Peyer's patch (tissue), 4 donors: ENCODE measurements around the gene DOCK3.

ENCODE experiments used
- CTCF ChIP-seq, 6 experiments: fragments of 450-650 bp in 4 of 6; fragments of 200-600 bp in 2 of 6; sonication (generic) in 1 of 6; IDR thresholded peaks; one replicate each; pipeline ENCODE4 v1.5.1; 2017 to 2019; ENCODE audit warnings: antibody characterized with exemption in 6 of 6, mild to moderate bottlenecking in 3 of 6, moderate library complexity in 1 of 6
- POLR2A ChIP-seq, 2 donors: fragments of 450-650 bp; IDR thresholded peaks; one replicate each; pipeline ENCODE4 v1.5.1; 2017; ENCODE audit warnings: antibody characterized with exemption in 2 of 2, mild to moderate bottlenecking in 2 of 2, moderate library complexity in 2 of 2

- TF ChIP-seq CTCF (IDR thresholded peaks at IDR 0.05) (no peak), POLR2A (IDR thresholded peaks at IDR 0.05) (no peak)
Measured at GRCh38 chr3:50819882-50820281, 145.2 kb downstream of the DOCK3 start.
